Activated CD8-positive, alpha-beta memory T cell treated with anti-CD3 and anti-CD28 coated beads for 24 hours (primary cell): ENCODE data around the gene MPZL1.
"Not testable (repeated sequence)": the region's sequence is repeated elsewhere in the genome, so short reads cannot be mapped to it uniquely, and the experiment has no call there.

Experiments
- DNase-seq: peaks from one replicate; pipeline ENCODE4 v3.0.0-alpha.2; 2020

MPZL1 gene

GRCh38 chr1:167784876-167785550 is 63.2 kb downstream of the MPZL1 start:
- DNase-seq: no peak

GRCh38 chr1:167786502-167786901 is 64.7 kb downstream of the MPZL1 start:
- no peak for DNase-seq

DNA sequence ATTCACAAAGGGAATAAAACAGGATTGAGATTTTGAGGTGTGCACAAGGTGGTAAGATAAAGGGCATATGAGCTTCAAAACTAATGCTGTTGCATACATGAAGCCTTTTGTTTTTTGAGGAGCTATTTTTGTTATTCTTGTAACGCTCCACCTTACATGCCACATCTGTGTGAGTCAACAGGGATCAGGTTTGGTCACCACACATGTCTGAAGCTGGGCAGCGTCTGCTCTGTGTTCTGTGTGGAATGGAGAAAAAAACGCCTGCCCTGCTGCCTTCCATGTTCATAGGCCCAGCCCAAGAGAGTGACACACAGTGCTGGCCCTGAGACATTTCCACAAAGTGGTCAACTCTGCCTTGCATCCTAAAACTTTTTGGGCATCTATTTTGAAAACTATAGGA is 67.7 kb downstream of the MPZL1 start:
- no peak for DNase-seq

DNA sequence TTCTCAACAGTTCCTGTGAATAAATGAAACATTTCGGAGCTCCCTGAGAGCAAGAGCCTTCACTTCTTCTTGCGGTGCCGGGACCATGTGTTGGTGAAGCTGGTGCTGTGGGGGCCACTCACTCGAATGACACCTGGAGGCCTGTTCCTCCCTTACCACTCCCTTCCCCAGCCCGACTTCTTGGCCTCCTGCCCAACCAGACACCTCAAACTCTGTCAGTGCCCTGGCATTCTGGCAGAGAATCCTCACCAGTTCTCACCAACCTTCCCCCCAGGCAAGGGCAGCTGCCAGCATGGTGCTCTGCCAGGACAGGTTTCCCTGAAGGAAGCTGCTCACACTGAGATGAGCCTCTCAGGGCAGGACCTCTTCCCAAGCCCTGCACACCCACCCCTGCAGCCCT is 68.3 kb downstream of the MPZL1 start:
- no peak for DNase-seq

DNA sequence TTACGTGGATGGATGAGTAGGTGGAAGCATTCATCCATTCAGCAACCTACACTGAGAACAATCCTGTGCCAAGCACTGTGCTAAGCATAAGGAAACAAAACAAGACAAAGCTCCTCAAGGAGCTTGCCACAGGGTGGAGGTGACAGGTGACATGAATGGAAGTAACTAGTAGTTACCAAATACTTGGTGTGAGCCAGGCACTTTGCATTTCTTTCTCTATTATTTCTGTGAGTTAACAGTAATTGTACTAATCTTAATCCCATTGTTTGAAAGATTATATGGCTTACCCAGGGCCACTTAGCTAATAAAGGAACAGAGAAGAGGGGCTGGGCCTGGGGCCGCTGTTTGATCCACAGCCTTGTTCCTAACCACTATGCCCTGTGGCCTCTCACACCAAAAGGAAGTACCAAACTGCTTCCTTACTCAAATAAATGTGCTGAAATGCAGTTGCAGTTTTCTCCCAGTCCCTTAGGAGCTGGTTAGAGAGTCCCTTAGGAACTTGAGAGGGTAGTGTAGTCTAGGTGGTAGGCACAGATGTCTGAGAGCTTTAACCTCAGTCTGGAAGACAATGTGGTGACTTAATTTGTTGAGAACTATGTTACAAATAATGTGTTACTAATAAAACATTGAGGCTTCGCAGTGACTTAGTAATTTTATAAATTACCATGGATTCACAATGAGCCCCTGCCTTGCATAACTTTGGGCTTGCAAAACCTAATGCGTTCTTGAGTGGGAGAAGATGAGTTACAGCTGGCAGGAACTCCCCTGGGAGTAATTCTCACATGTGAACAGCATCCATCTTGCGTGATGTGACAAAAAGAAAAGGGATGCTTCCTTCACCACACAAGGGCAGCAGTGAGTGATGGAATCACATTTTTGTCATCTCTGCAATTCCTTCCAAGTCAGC is 69.8 kb downstream of the MPZL1 start:
- DNase-seq: no peak

DNA sequence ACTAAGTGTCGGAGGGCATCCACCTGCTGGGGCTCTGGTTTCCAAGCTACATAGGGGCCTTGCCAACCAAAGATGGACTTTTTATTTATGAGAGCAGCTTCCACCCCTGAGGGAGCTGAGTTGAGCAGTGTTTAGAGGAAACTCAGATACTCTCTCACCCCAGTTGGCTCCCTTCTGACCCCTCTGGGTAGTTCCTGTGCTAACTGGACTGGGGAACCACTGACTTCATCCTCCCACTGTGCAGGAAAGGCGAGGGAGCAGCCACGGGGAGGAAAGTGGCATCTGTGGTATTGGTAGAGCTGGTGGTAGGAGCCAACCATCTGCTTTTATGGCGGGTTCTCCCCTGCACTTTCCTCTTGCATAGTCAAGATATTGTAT is 70.4 kb downstream of the MPZL1 start:
- DNase-seq: no peak

- no peak for DNase-seq
Measured at GRCh38 chr1:167794043-167794442, 72.3 kb downstream of the MPZL1 start.

DNA sequence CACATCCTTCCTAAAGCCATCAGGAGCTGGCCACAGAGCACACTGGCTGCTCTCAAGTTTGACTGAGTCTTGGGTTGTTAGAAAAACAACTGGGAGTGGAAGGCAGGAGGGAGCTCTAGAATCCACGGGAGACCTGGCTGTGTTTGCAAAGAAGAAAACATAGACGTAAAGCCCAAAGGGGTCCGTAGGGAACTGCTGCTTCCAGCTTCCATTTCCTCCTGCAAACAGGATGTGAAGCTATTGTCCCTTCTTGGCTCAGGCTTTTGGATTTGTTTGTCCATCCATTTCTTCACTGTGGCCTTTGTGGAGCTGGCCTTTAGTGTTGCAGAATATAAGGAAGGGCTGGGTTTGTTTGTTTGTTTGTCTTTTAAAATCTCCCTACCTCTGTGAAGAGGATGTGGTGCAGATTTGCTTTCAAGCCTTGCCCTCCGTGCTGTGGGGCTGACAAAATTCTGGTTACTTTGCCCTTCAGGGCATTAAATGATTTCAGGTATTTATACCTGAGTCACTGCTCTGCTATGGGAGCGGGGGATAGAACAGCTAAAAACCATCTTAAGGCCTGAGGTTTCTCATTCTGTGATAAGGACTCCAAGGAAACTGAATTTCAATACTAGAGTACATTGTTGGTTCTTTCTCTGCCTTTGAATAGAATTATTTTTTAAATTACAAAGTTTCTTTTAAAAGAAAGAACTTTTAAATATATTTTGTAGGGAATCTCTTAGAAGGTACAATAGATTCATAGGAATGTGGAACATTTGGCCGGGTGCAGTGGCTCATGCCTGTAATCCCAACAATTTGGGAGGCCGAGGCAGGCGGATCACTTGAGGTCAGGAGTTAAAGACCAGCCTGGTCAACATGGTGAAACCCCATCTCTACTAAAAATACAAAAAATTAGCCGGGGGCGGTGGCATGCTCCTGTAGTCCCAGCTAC is 74.3 kb downstream of the MPZL1 start:
- DNase-seq: no peak

- DNase-seq: no peak
Measured at GRCh38 chr1:167797015-167797414, 75.2 kb downstream of the MPZL1 start.

DNA sequence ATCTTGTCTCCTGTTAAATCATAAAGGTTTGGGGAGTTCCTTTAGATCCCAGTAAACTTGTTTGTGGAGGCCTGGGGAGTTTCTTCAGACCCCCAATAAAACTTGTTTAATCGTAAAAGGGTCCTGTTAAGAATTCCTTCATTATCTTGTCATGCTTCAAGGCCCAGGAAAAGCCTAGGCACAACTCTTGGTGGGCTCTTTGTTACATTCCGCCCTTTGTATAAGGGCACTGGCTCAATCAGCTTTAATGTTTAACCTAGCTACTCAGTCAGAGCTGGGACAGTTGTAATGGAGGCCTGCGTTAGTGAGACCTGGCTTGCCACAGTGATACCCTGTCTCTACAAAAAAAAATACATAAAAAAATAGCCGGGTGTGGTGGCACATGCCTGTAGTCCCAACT is 77.2 kb downstream of the MPZL1 start:
- no peak for DNase-seq

- DNase-seq: no peak
Measured at GRCh38 chr1:167799747-167800146, 78.0 kb downstream of the MPZL1 start.

GRCh38 chr1:167800251-167800650 is 78.5 kb downstream of the MPZL1 start:
- DNase-seq: no peak

DNA sequence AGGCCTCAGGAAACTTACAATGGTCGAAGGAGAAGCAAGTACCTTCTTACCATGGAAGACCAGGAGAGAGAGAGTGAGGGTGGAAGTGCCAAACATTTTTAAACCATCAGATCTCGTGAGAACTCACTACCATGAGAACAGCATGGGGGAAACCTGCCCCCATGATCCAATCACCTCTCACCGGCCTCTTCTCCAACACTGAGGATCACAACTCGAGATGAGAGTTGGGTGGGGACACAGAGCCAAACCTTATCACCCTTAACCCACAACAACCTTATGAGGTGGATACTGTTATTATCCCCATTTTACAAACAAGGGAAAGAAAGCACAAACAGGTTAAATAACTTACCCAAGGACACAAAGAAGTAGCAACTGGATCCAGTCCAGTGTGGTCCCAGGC is 80.5 kb downstream of the MPZL1 start:
- DNase-seq: no peak

GRCh38 chr1:167803358-167804207 is 81.8 kb downstream of the MPZL1 start:
- DNase-seq: peak; percentile 93

DNA sequence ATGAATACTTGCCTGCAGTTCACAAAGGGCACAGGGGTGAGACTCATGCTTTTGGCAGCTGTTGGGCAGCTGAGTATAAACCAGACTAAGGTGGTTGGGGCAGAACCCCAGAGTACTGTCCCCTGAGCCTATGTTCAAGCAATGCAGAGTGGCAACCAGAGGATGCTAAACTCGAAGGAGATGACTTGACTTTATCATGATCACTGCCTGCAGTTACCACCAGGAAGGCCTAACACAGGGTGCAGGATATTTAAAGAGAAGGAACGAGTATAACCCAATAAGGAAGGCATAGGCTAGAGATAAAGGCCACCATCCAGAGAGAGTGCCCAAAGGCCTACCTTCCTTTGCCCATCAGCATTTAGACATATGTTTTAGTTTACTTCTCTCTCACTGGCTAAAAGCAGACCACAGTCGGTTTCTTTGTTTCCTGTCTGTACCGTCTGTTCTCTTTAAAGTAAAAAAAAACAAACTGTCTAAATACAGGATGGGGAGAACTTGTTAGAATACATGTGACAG is 83.3 kb downstream of the MPZL1 start:
- DNase-seq: no peak

DNA sequence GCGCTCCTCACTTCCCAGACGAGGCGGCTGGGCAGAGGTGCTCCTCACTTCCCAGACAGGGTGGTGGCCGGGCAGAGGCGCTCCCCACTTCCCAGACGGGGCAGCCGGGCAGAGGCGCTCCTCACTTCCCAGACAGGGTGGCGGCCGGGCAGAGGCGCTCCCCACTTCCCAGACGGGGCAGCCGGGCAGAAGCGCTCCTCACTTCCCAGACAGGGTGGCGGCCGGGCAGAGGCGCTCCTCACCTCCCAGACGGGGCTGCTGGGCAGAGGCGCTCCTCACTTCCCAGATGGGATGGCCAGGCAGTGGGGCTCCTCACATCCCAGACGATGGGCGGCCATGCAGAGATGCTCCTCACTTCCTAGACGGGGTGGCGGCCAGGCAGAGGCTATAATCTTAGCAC is 84.5 kb downstream of the MPZL1 start:
- DNase-seq: not testable (repeated sequence)

DNA sequence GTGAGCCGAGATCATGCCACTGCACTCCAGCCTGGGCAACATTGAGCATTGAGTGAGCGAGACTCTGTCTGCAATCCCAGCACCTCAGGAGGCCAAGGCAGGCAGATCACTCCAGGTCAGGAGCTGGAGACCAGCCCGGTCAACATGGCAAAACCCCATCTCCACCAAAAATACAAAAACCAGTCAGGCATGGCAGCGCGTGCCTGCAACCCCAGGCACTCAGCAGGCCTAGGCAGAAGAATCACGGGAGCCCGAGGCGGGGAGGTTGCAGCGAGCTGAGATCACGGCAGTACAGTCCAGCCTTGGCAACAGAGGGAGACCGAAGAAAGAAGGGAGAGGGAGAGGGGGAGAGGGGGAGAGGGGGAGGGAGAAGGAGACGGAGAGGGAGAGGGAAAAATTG is 84.9 kb downstream of the MPZL1 start:
- DNase-seq: not testable (repeated sequence)

DNA sequence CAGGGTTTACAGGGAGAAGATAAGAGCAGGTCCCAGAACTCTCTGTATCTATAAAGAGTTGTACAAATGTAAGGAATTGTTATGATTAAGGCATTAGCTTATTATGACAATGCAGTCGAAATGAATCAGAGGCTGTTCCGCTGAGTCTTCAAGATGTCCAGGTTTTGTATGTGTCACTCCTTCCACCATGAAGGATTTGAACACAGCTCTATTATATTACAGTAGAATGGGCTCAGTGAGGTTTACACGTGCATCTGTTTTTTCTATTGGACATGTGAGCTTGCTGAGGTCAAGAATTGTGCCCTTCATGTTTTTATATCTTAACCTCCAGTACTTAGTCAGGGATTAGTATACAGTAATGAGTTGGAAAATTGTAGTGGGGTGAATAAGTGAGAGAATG is 86.3 kb downstream of the MPZL1 start:
- no peak for DNase-seq

DNA sequence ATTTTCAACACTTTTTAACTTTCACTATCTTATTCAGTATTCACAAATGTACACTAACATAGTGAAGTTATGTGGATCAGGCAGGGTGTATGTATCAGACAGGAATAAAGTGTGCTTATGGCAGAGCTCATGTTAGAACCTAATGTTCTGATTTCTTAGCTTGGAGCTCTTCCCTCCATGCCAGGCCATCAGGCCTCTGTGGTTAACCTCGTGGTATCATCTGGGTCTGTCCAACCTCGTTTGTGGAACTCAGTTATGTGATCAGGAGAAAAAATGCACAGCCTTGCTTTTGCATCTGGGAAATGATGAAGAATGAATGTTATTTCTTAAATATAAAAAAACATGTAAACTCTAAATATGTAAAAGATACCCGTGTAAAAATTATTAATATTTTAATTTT is 86.9 kb downstream of the MPZL1 start:
- no peak for DNase-seq

GRCh38 chr1:167812972-167813371 is 91.2 kb downstream of the MPZL1 start:
- no peak for DNase-seq

DNA sequence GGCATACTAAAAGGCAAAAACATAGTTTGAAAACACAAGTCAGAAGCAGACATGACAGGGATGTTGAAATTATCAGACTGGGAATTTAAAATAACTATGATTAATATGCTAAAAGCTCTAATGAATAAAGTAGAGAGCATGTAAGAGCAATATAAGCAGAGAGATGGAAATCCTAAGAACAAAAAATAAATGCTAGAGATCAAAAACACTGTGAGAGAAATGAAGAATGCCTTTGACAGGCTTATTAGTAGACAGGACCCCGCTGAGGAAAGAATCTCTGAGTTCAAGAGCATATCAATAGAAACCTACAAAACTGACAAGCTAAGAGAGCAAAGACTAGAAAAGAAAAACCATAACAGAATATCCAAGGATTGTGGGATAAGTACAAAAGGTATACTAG is 93.9 kb downstream of the MPZL1 start:
- no peak for DNase-seq
